ENCODE results near the gene ANKRD7. TPM values are rescaled to one million over a fixed set of nuclear protein-coding genes. Genes with fewer than 3 reads are reported as not detected.

ANKRD7 gene
- total and polyA plus RNA-seq, 4 donors: 0.42 TPM; not detected in 3

- TF ChIP-seq YY1 (IDR thresholded peaks at IDR 0.05): peak; percentile 54
- peak; percentile 99 for TF ChIP-seq ZBTB33 (IDR thresholded peaks at IDR 0.05)
- no peak for TF ChIP-seq CTCF (IDR thresholded peaks at IDR 0.05; ENCODE audit: low read depth, low read length, missing input control)
Measured at GRCh38 chr7:118183786-118184564, 40.5 kb upstream of the ANKRD7 start, which contains the start of gene LSM8 (continued).

- Histone ChIP-seq H3K9me3 (ENCODE audit: control insufficient read depth in 4 of 4, low read length in 3 of 4) (no peaks in the 10 kb centered on the region), H3K9ac (ENCODE audit: low read depth in 1 of 2, low read length in 2 of 2) (peak overlapping the region; percentile 72 to 94), H3K27me3 (ENCODE audit: control insufficient read depth in 4 of 4, insufficient read depth in 4 of 4, low read length in 3 of 4) (no peaks in the 10 kb centered on the region), H3K4me1 (ENCODE audit: control insufficient read depth in 4 of 4, insufficient read depth in 4 of 4, low read length in 3 of 4) (peaks cover 6 to 18% (median 10%) of the 10 kb centered on the region in 4 donors), H3K36me3 (ENCODE audit: control insufficient read depth in 4 of 4, insufficient read depth in 3 of 4, low read depth in 1 of 4, low read length in 3 of 4) (peaks cover 0 to 8% (median 4%) of the 10 kb centered on the region in 4 donors), H3K4me3 (ENCODE audit: low read depth in 1 of 3, low read length in 3 of 3) (peak overlapping the region; percentile 68 to 83 (median 72)), H3K27ac (ENCODE audit: low read depth in 1 of 2, low read length in 2 of 2) (peak overlapping the region; percentile 62 to 65)
- WGBS: 10% methylated on average over 10 of the region's 10 CpGs
- DNase-seq (ENCODE audit: low spot score): no peak
- no peak for TF ChIP-seq GABPA (IDR thresholded peaks at IDR 0.05 in 1 of 2, conservative IDR thresholded peaks at IDR 0.05 in 1 of 2)
- no peak for TF ChIP-seq RXRA (IDR thresholded peaks at IDR 0.05)
- TF ChIP-seq RAD21 (IDR thresholded peaks at IDR 0.05): no peak
- no peak for TF ChIP-seq TAF1 (conservative IDR thresholded peaks at IDR 0.05)
- TF ChIP-seq JUND (IDR thresholded peaks at IDR 0.05): no peak
- no peak for TF ChIP-seq ZBTB33 (IDR thresholded peaks at IDR 0.05)
- TF ChIP-seq FOXA2 (IDR thresholded peaks at IDR 0.05): no peak
- TF ChIP-seq SP1 (IDR thresholded peaks at IDR 0.05): no peak
- no peak for TF ChIP-seq FOXA1 (IDR thresholded peaks at IDR 0.05)
Measured at GRCh38 chr7:118184565-118184940, 40.0 kb upstream of the ANKRD7 start.

GRCh38 chr7:118185163-118185860 is 39.2 kb upstream of the ANKRD7 start:
- TF ChIP-seq JUND (IDR thresholded peaks at IDR 0.05) (no peak), ZBTB33 (IDR thresholded peaks at IDR 0.05) (no peak), RXRA (IDR thresholded peaks at IDR 0.05) (no peak), RAD21 (IDR thresholded peaks at IDR 0.05) (no peak), MAX (IDR thresholded peaks at IDR 0.05) (no peak)
- Histone ChIP-seq H3K27ac (ENCODE audit: low read depth in 1 of 2, low read length in 2 of 2) (no peak overlapping the region), H3K36me3 (ENCODE audit: control insufficient read depth in 4 of 4, insufficient read depth in 3 of 4, low read depth in 1 of 4, low read length in 3 of 4) (peaks cover 0 to 8% (median 4%) of the 10 kb centered on the region in 4 donors), H3K4me3 (ENCODE audit: low read depth in 1 of 3, low read length in 3 of 3) (peak overlapping the region in 1 of 3 donors; percentile 11), H3K27me3 (ENCODE audit: control insufficient read depth in 4 of 4, insufficient read depth in 4 of 4, low read length in 3 of 4) (no peaks in the 10 kb centered on the region), H3K4me1 (ENCODE audit: control insufficient read depth in 4 of 4, insufficient read depth in 4 of 4, low read length in 3 of 4) (peaks cover 6 to 18% (median 10%) of the 10 kb centered on the region in 4 donors), H3K9ac (ENCODE audit: low read depth in 1 of 2, low read length in 2 of 2) (peak overlapping the region in 1 of 2 donors; percentile 94), H3K9me3 (ENCODE audit: control insufficient read depth in 4 of 4, low read length in 3 of 4) (no peaks in the 10 kb centered on the region)
- no peak for DNase-seq (ENCODE audit: low spot score)
- 84% methylated on average over 6 of the region's 6 CpGs for WGBS

Measured in liver (tissue), 9 donors.